ENCODE data around the gene EDRF1.

DNA sequence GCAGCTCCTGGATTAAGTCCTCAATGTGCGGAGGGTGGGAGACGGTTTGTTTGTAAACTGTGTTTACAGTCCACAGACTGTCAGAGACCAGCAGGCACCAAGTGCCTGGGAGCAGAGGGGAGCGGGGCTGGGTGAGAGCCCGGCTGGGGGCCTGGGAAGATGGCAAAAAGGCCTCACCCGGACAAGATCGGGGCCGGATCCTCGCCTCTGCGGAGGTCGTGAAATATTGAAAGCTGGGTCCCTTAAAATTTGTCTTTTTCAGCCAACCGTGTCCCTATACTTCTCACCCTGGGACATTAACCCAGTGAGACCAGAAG lies 53.3 kb downstream of the EDRF1 start:
- TF ChIP-seq, protein P1, sequence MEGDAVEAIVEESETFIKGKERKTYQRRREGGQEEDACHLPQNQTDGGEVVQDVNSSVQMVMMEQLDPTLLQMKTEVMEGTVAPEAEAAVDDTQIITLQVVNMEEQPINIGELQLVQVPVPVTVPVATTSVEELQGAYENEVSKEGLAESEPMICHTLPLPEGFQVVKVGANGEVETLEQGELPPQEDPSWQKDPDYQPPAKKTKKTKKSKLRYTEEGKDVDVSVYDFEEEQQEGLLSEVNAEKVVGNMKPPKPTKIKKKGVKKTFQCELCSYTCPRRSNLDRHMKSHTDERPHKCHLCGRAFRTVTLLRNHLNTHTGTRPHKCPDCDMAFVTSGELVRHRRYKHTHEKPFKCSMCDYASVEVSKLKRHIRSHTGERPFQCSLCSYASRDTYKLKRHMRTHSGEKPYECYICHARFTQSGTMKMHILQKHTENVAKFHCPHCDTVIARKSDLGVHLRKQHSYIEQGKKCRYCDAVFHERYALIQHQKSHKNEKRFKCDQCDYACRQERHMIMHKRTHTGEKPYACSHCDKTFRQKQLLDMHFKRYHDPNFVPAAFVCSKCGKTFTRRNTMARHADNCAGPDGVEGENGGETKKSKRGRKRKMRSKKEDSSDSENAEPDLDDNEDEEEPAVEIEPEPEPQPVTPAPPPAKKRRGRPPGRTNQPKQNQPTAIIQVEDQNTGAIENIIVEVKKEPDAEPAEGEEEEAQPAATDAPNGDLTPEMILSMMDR (IDR thresholded peaks at IDR 0.05), result no peak
- TF ChIP-seq POLR2A (IDR thresholded peaks at IDR 0.05), result no peak
- no peak for TF ChIP-seq EP300 (IDR thresholded peaks at IDR 0.05)
